OCI-LY1 (cell line): ENCODE measurements around the gene ZNF474.

ENCODE experiments used
- H2AFZ ChIP-seq: fragments of 200-600 bp; sonication (generic), shearing (Covaris generic); 2 replicates; pipeline ENCODE4 v1.6.0; 2014; ENCODE audit warnings: antibody characterized with exemption, mild to moderate bottlenecking, low read length
- H3F3A ChIP-seq: fragments of 200-600 bp; sonication (generic), shearing (Covaris generic); 2 replicates; pipeline ENCODE4 v1.6.0; 2014; ENCODE audit warnings: mild to moderate bottlenecking, antibody characterized with exemption, low read length, moderate library complexity; ENCODE audit not compliant: insufficient read depth
- H3K27ac ChIP-seq: fragments of 200-600 bp; sonication (generic); 2 replicates; pipeline ENCODE4 v1.5.1; 2014; ENCODE audit warnings: low read length, mixed run types, mild to moderate bottlenecking, low read depth; ENCODE audit not compliant: poor library complexity, severe bottlenecking
- H3K27me3 ChIP-seq: fragments of 200-600 bp; sonication (generic); 2 replicates; pipeline ENCODE4 v1.6.0; 2014; ENCODE audit warnings: antibody characterized with exemption, mild to moderate bottlenecking, low read length, moderate library complexity; ENCODE audit not compliant: insufficient read depth
- H3K36me3 ChIP-seq: fragments of 200-600 bp; sonication (generic); 2 replicates; pipeline ENCODE4 v1.6.1; 2014; ENCODE audit warnings: mild to moderate bottlenecking, antibody characterized with exemption, low read length, moderate library complexity, mixed read lengths; ENCODE audit not compliant: insufficient read depth
- H3K4me1 ChIP-seq: fragments of 200-600 bp; sonication (generic); 2 replicates; pipeline ENCODE4 v1.5.1; 2014; ENCODE audit warnings: mild to moderate bottlenecking, low read length, moderate library complexity; ENCODE audit not compliant: insufficient read depth, severe bottlenecking
- H3K4me2 ChIP-seq: fragments of 200-600 bp; sonication (generic), shearing (Covaris generic); 2 replicates; pipeline ENCODE4 v1.6.1; 2014; ENCODE audit warnings: low read length
- H3K4me3 ChIP-seq: fragments of 200-600 bp; sonication (generic); 2 replicates; pipeline ENCODE4 v1.5.1; 2014; ENCODE audit warnings: low read length, low read depth, mild to moderate bottlenecking, mixed read lengths; ENCODE audit not compliant: poor library complexity, severe bottlenecking
- H3K79me2 ChIP-seq: fragments of 200-600 bp; shearing (Covaris generic); 2 replicates; pipeline ENCODE4 v1.6.1; 2016; ENCODE audit warnings: mixed run types, low read length, mixed read lengths; ENCODE audit not compliant: insufficient read depth
- H3K9ac ChIP-seq: fragments of 200-600 bp; sonication (generic), shearing (Covaris generic); 2 replicates; pipeline ENCODE4 v1.6.1; 2014; ENCODE audit warnings: mild to moderate bottlenecking, low read length, mixed read lengths
- H3K9me2 ChIP-seq: fragments of 200-600 bp; sonication (generic), shearing (Covaris generic); 2 replicates; pipeline ENCODE4 v1.6.1; 2014; ENCODE audit warnings: low read depth, mild to moderate bottlenecking, low read length, mixed read lengths
- H3K9me3 ChIP-seq: fragments of 200-600 bp; shearing (Covaris generic); 2 replicates; pipeline ENCODE4 v1.6.1; 2014; ENCODE audit warnings: low read length, mixed read lengths
- H4K20me1 ChIP-seq: fragments of 200-600 bp; sonication (generic), shearing (Covaris generic); 2 replicates; pipeline ENCODE4 v1.6.0; 2016; ENCODE audit warnings: mild to moderate bottlenecking, low read length; ENCODE audit not compliant: insufficient read depth
- CTCF ChIP-seq: fragments of 200-600 bp; sonication (generic), shearing (Covaris generic); IDR thresholded peaks from 2 replicates; pipeline ENCODE4 v1.5.1; 2017; ENCODE audit warnings: mild to moderate bottlenecking, antibody characterized with exemption, low read length, moderate library complexity, mixed read lengths
- EZH2 ChIP-seq: fragments of 200-600 bp; sonication (generic), shearing (Covaris generic); IDR thresholded peaks from 2 replicates; pipeline ENCODE4 v1.8.0; 2017; ENCODE audit warnings: borderline replicate concordance, mixed run types, mild to moderate bottlenecking, antibody characterized with exemption, low read length, moderate library complexity, mixed read lengths

Gene ZNF474

DNA sequence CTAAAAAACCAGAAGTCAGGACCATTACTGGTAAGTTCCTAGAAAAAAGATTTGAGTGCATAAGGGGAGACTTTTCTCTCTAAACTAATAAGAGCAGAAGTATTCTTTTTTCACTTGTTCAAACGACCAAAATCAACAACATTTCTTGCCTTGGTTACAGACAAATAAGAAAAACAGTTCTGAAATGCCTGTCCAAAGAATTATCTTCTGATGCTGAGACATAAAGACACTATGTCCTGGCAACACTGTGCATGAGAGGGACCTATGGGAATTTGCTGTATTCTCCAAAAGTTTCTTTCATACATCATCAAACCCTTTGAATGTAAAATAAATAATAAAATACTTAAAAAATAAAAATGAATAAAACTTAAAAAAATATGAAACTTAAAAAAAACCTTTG is 50.4 kb downstream of the ZNF474 start:
- TF ChIP-seq CTCF (no peak), EZH2 (no peak)
- no peaks in the 10 kb centered on the region for H4K20me1 ChIP-seq
- H3K27ac ChIP-seq: no peak overlapping the region
- H3K4me3 ChIP-seq: no peak overlapping the region
- no peaks in the 10 kb centered on the region for H3K36me3 ChIP-seq
- no peak overlapping the region for H3K4me2 ChIP-seq
- H3K9me3 ChIP-seq: no peaks in the 10 kb centered on the region
- H3K4me1 ChIP-seq: no peaks in the 10 kb centered on the region
- no peaks in the 10 kb centered on the region for H3K79me2 ChIP-seq
- no peak overlapping the region for H3K9ac ChIP-seq
- no peaks in the 10 kb centered on the region for H3F3A ChIP-seq
- H2AFZ ChIP-seq: no peak overlapping the region
- H3K27me3 ChIP-seq: no peaks in the 10 kb centered on the region
- H3K9me2 ChIP-seq: no peaks in the 10 kb centered on the region

GRCh38 chr5:122180146-122180712 is 50.9 kb downstream of the ZNF474 start:
- Histone ChIP-seq H3K36me3 (no peaks in the 10 kb centered on the region), H3K9me2 (no peaks in the 10 kb centered on the region), H4K20me1 (no peaks in the 10 kb centered on the region), H3K4me2 (no peak overlapping the region), H3K9ac (no peak overlapping the region), H2AFZ (no peak overlapping the region), H3K27ac (no peak overlapping the region), H3K9me3 (no peaks in the 10 kb centered on the region), H3K4me3 (no peak overlapping the region), H3K79me2 (no peaks in the 10 kb centered on the region), H3F3A (no peaks in the 10 kb centered on the region), H3K4me1 (no peaks in the 10 kb centered on the region), H3K27me3 (no peaks in the 10 kb centered on the region)
- TF ChIP-seq CTCF (no peak), EZH2 (no peak)

GRCh38 chr5:122180863-122181548 is 51.7 kb downstream of the ZNF474 start:
- Histone ChIP-seq H3F3A (no peaks in the 10 kb centered on the region), H3K9me2 (no peaks in the 10 kb centered on the region), H3K4me1 (no peaks in the 10 kb centered on the region), H3K27ac (no peak overlapping the region), H3K79me2 (no peaks in the 10 kb centered on the region), H3K9ac (no peak overlapping the region), H3K9me3 (no peaks in the 10 kb centered on the region), H3K4me2 (no peak overlapping the region), H3K27me3 (no peaks in the 10 kb centered on the region), H2AFZ (no peak overlapping the region), H3K4me3 (no peak overlapping the region), H3K36me3 (no peaks in the 10 kb centered on the region), H4K20me1 (no peaks in the 10 kb centered on the region)
- TF ChIP-seq CTCF: no peak
- no peak for TF ChIP-seq EZH2
